OCI-LY1 (cell line): ENCODE measurements around the gene PCDHA2.

Experiments used
- EZH2 ChIP-seq: fragments of 200-600 bp; sonication (generic), shearing (Covaris generic); IDR thresholded peaks from 2 replicates; pipeline ENCODE4 v1.8.0; 2017; ENCODE audit warnings: borderline replicate concordance, mixed run types, mild to moderate bottlenecking, antibody characterized with exemption, low read length, moderate library complexity, mixed read lengths
- TF ChIP-seq, protein P1 (sequence below): fragments of 200-600 bp; sonication (generic), shearing (Covaris generic); IDR thresholded peaks from 2 replicates; pipeline ENCODE4 v1.5.1; 2017; ENCODE audit warnings: mild to moderate bottlenecking, antibody characterized with exemption, low read length, moderate library complexity, mixed read lengths

DNA sequence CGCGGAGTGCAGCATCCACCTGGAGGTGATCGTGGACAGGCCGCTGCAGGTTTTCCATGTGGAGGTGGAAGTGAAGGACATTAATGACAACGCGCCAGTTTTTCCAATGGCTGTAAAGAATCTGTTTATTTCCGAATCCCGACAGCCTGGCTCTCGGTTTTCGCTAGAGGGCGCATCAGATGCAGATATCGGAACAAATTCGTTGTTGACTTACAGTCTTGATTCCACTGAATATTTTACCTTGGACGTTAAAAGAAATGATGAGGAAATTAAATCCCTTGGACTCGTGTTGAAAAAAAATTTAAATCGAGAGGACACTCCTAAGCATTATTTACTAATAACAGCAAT, 6.8 kb downstream of the PCDHA2 start:
- TF ChIP-seq, protein P1, sequence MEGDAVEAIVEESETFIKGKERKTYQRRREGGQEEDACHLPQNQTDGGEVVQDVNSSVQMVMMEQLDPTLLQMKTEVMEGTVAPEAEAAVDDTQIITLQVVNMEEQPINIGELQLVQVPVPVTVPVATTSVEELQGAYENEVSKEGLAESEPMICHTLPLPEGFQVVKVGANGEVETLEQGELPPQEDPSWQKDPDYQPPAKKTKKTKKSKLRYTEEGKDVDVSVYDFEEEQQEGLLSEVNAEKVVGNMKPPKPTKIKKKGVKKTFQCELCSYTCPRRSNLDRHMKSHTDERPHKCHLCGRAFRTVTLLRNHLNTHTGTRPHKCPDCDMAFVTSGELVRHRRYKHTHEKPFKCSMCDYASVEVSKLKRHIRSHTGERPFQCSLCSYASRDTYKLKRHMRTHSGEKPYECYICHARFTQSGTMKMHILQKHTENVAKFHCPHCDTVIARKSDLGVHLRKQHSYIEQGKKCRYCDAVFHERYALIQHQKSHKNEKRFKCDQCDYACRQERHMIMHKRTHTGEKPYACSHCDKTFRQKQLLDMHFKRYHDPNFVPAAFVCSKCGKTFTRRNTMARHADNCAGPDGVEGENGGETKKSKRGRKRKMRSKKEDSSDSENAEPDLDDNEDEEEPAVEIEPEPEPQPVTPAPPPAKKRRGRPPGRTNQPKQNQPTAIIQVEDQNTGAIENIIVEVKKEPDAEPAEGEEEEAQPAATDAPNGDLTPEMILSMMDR = no peak
- no peak for TF ChIP-seq EZH2
